ENCODE data around the gene HAPSTR1. TPM values are rescaled to one million over a fixed set of nuclear protein-coding genes. Genes with fewer than 3 reads are reported as not detected.

The HAPSTR1 gene
- total and polyA plus RNA-seq, 2 of the 8 experiments (the other 6 are each of a cell fraction or from before 2014, with no cell fraction given) = 11.9 to 66.1 TPM

DNA sequence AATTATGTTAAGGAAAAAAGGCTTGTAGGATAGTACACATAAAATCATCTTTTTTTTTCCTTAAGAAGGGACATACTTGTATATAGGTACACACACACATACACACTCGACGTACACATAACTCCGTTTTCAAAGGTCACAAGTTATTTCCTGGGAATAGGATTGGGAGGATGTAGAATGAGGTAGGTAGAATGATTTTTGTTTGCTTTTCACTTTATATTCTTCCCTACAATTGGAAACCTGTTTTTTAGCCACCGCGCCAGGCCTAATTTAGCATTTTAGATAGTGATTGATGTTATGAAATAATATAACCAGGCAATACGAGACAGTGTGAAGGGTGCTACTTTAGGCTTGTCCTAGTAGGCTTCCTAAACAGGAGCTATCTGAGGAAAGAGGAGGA lies 1.8 kb upstream of the HAPSTR1 start (continued):
- TF ChIP-seq CTBP2 (IDR thresholded peaks at IDR 0.05; ENCODE audit: borderline replicate concordance, insufficient read depth, insufficient read length, low read length) = no peak
- TF ChIP-seq BCL11A (IDR thresholded peaks at IDR 0.05; ENCODE audit: low read depth in 2 of 2, low read length in 2 of 2) = no peak
- no peak for TF ChIP-seq ZNF274 (IDR thresholded peaks at IDR 0.05; ENCODE audit: borderline replicate concordance, extremely low read depth, low read length)
- TF ChIP-seq HDAC2 (IDR thresholded peaks at IDR 0.05; ENCODE audit: borderline replicate concordance in 1 of 2, low read depth in 2 of 2, low read length in 2 of 2) = no peak
- no peak for TF ChIP-seq POLR2AphosphoS5 (IDR thresholded peaks at IDR 0.05; ENCODE audit: low read depth, low read length)
- no peak for TF ChIP-seq TEAD4 (IDR thresholded peaks at IDR 0.05; ENCODE audit: low read depth, low read length)
- TF ChIP-seq FOSL1 (IDR thresholded peaks at IDR 0.05; ENCODE audit: insufficient read depth, low read depth, low read length) = no peak
- TF ChIP-seq GTF2F1 (IDR thresholded peaks at IDR 0.05; ENCODE audit: borderline replicate concordance, low read depth, low read length) = no peak

All from H1 (cell line).